Measurements from ENCODE around the gene RHCG.

RHCG gene

GRCh38 chr15:89496155-89497098 lies at the start of gene RHCG:
TSS of gene RHCG (minus strand) at chr15:89496583. CDS start at chr15:89496544, 39 bp downstream.
- no peak for DNase-seq

- DNase-seq: no peak
These were observed 47.0 kb upstream of the RHCG start for GRCh38 chr15:89543389-89543788.

- no peak for DNase-seq
These were observed 46.0 kb upstream of the RHCG start for GRCh38 chr15:89542369-89542768.

- DNase-seq: no peak
These were observed 42.6 kb upstream of the RHCG start for GRCh38 chr15:89539027-89539426.

- no peak for DNase-seq
These were observed 37.6 kb upstream of the RHCG start for GRCh38 chr15:89533861-89534544.

GRCh38 chr15:89531796-89532537 lies 35.6 kb upstream of the RHCG start:
- DNase-seq: no peak

- DNase-seq: no peak
These were observed 34.6 kb upstream of the RHCG start for GRCh38 chr15:89530976-89531375.

GRCh38 chr15:89528757-89529352 lies 32.5 kb upstream of the RHCG start:
- DNase-seq: no peak

- DNase-seq: no peak
These were observed 30.4 kb upstream of the RHCG start for GRCh38 chr15:89526601-89527441.

GRCh38 chr15:89526181-89526580 lies 29.8 kb upstream of the RHCG start:
- DNase-seq: no peak

- no peak for DNase-seq
These were observed 27.8 kb upstream of the RHCG start for GRCh38 chr15:89524184-89524583.

- DNase-seq: no peak
These were observed 26.7 kb upstream of the RHCG start for GRCh38 chr15:89523101-89523500.

GRCh38 chr15:89521605-89522004 lies 25.2 kb upstream of the RHCG start:
- no peak for DNase-seq

GRCh38 chr15:89515477-89515876 lies 19.1 kb upstream of the RHCG start:
- DNase-seq: no peak

GRCh38 chr15:89514596-89515406 lies 18.4 kb upstream of the RHCG start:
- DNase-seq: no peak

- no peak for DNase-seq
These were observed 17.8 kb upstream of the RHCG start for GRCh38 chr15:89514186-89514585.

GRCh38 chr15:89513284-89513683 lies 16.9 kb upstream of the RHCG start:
- DNase-seq: no peak

GRCh38 chr15:89512631-89513030 lies 16.2 kb upstream of the RHCG start:
- no peak for DNase-seq

GRCh38 chr15:89506026-89506686 lies 9.8 kb upstream of the RHCG start:
- no peak for DNase-seq

GRCh38 chr15:89504166-89504565 lies 7.8 kb upstream of the RHCG start:
- no peak for DNase-seq
